Ishikawa (cell line): ENCODE data around the gene PRKCE.

Experiments used
- CEBPB ChIP-seq: IDR thresholded peaks from 2 replicates; pipeline ENCODE4 v1.6.1; 2012
- CREB1 ChIP-seq: IDR thresholded peaks from 2 replicates; pipeline ENCODE4 v1.6.1; 2012; ENCODE audit warnings: low read depth
- EGR1 ChIP-seq: IDR thresholded peaks from 2 replicates; pipeline ENCODE4 v1.6.1; 2012
- EP300 ChIP-seq: IDR thresholded peaks from 2 replicates; pipeline ENCODE4 v1.6.1; 2012; ENCODE audit warnings: borderline replicate concordance
- FOXM1 ChIP-seq: IDR thresholded peaks from 2 replicates; pipeline ENCODE4 v1.6.1; 2012; ENCODE audit warnings: low read depth, borderline replicate concordance
- MAX ChIP-seq: IDR thresholded peaks from 2 replicates; pipeline ENCODE4 v1.6.1; 2012
- NFIC ChIP-seq: IDR thresholded peaks from 2 replicates; pipeline ENCODE4 v1.6.1; 2012
- RAD21 ChIP-seq: IDR thresholded peaks from 2 replicates; pipeline ENCODE4 v1.6.1; 2012; ENCODE audit warnings: low read depth
- REST ChIP-seq: IDR thresholded peaks from 2 replicates; pipeline ENCODE4 v1.6.1; 2012; ENCODE audit warnings: low read depth, mild to moderate bottlenecking
- TAF1 ChIP-seq: IDR thresholded peaks from 2 replicates; pipeline ENCODE4 v1.6.1; 2012; ENCODE audit warnings: low read depth, mild to moderate bottlenecking
- TCF12 ChIP-seq: IDR thresholded peaks from 2 replicates; pipeline ENCODE4 v1.6.1; 2012; ENCODE audit warnings: low read depth
- TEAD4 ChIP-seq: IDR thresholded peaks from 2 replicates; pipeline ENCODE4 v1.6.1; 2012
- USF1 ChIP-seq: IDR thresholded peaks from 2 replicates; pipeline ENCODE4 v1.6.1; 2012
- YY1 ChIP-seq: IDR thresholded peaks from 2 replicates; pipeline ENCODE4 v1.6.1; 2012; ENCODE audit warnings: low read depth
- ZBTB7A ChIP-seq: IDR thresholded peaks from 2 replicates; pipeline ENCODE4 v1.6.1; 2012; ENCODE audit warnings: low read depth

The PRKCE gene

GRCh38 chr2:46195819-46196218 lies 544.3 kb downstream of the PRKCE start:
- TF ChIP-seq REST: no peak
- no peak for TF ChIP-seq USF1
- TF ChIP-seq NFIC: no peak
- TF ChIP-seq TAF1: no peak

- TF ChIP-seq NFIC (no peak), TAF1 (no peak), CREB1 (no peak), RAD21 (no peak; the same call in 1 of the 2 replicates), ZBTB7A (no peak), YY1 (no peak), EP300 (no peak), USF1 (no peak), TEAD4 (no peak), MAX (no peak), TCF12 (no peak)
Measured at GRCh38 chr2:46196871-46197462, 545.5 kb downstream of the PRKCE start.

- TF ChIP-seq RAD21: no peak
- no peak for TF ChIP-seq USF1
- no peak for TF ChIP-seq YY1
- TF ChIP-seq NFIC: no peak
- TF ChIP-seq TAF1: no peak
- TF ChIP-seq MAX: no peak
- TF ChIP-seq EGR1: no peak
- TF ChIP-seq ZBTB7A: no peak
- no peak for TF ChIP-seq REST
Measured at GRCh38 chr2:46197672-46198071, 546.2 kb downstream of the PRKCE start.

GRCh38 chr2:46198164-46198883 lies 546.8 kb downstream of the PRKCE start:
- TF ChIP-seq YY1 (no peak), FOXM1 (no peak), NFIC (no peak), TEAD4 (no peak), TAF1 (no peak), ZBTB7A (no peak), REST (no peak), CREB1 (no peak), CEBPB (no peak), TCF12 (no peak)
